Measurements from ENCODE around the gene ABCC4.

ABCC4 gene

GRCh38 chr13:95151942-95152587 lies 149.2 kb downstream of the ABCC4 start:
- no peak for DNase-seq

GRCh38 chr13:95150555-95150954 lies 150.7 kb downstream of the ABCC4 start:
- no peak for DNase-seq

- DNase-seq, result no peak
Measured at GRCh38 chr13:95146486-95146885, 154.8 kb downstream of the ABCC4 start.

- no peak for DNase-seq
Measured at GRCh38 chr13:95145587-95145986, 155.7 kb downstream of the ABCC4 start.

- DNase-seq, result no peak
Measured at GRCh38 chr13:95140502-95140901, 160.7 kb downstream of the ABCC4 start.

- DNase-seq, result no peak
Measured at GRCh38 chr13:95138876-95139585, 162.2 kb downstream of the ABCC4 start.

- DNase-seq, result no peak
Measured at GRCh38 chr13:95137096-95137495, 164.2 kb downstream of the ABCC4 start.

- DNase-seq, result no peak
Measured at GRCh38 chr13:95136638-95137037, 164.6 kb downstream of the ABCC4 start.

- no peak for DNase-seq
Measured at GRCh38 chr13:95133498-95133897, 167.8 kb downstream of the ABCC4 start.

GRCh38 chr13:95129004-95129403 lies 172.2 kb downstream of the ABCC4 start:
- no peak for DNase-seq

- no peak for DNase-seq
Measured at GRCh38 chr13:95128045-95128643, 173.1 kb downstream of the ABCC4 start.

- no peak for DNase-seq
Measured at GRCh38 chr13:95124959-95125358, 176.3 kb downstream of the ABCC4 start.

- DNase-seq, result no peak
Measured at GRCh38 chr13:95123726-95124125, 177.5 kb downstream of the ABCC4 start.

- DNase-seq, result no peak
Measured at GRCh38 chr13:95122063-95122462, 179.2 kb downstream of the ABCC4 start.

- DNase-seq, result no peak
Measured at GRCh38 chr13:95121516-95121915, 179.7 kb downstream of the ABCC4 start.

- DNase-seq, result no peak
Measured at GRCh38 chr13:95120650-95121049, 180.6 kb downstream of the ABCC4 start.

GRCh38 chr13:95118541-95119324 lies 182.5 kb downstream of the ABCC4 start:
- DNase-seq, result no peak

- no peak for DNase-seq
Measured at GRCh38 chr13:95117092-95117491, 184.2 kb downstream of the ABCC4 start.

GRCh38 chr13:95115525-95115924 lies 185.7 kb downstream of the ABCC4 start:
- peak; percentile 17 for DNase-seq

- no peak for DNase-seq
Measured at GRCh38 chr13:95113601-95114000, 187.7 kb downstream of the ABCC4 start.

GRCh38 chr13:95112883-95113282 lies 188.4 kb downstream of the ABCC4 start:
- no peak for DNase-seq

GRCh38 chr13:95111608-95112007 lies 189.6 kb downstream of the ABCC4 start:
- no peak for DNase-seq

- no peak for DNase-seq
Measured at GRCh38 chr13:95106562-95106961, 194.7 kb downstream of the ABCC4 start.
